HepG2 (cell line): Measurements from ENCODE around the gene CA14. TPM values are rescaled to one million over a fixed set of nuclear protein-coding genes. Genes with fewer than 3 reads are reported as not detected.

ENCODE experiments used
- AGO2 ChIP-seq: fragments of 200-400 bp; formaldehyde crosslinking; optimal IDR thresholded peaks from 2 replicates; pipeline ENCODE3; 2017; ENCODE audit warnings: mild to moderate bottlenecking, low read depth, low read length, moderate library complexity
- CREB1 ChIP-seq, 2 experiments: fragments of 450-650 bp in 1 of 2; IDR thresholded peaks; 2 replicates each; pipeline ENCODE4 v1.6.1; 2016 to 2017; ENCODE audit warnings: control low read depth in 1 of 2, mild to moderate bottlenecking in 1 of 2, missing compliant biosample characterization in 1 of 2, missing genetic modification characterization in 1 of 2
- KLF16 ChIP-seq, 2 experiments: sonication (generic) in 1 of 2; formaldehyde crosslinking in 1 of 2; IDR thresholded peaks; 2 replicates each; pipeline versions ENCODE4 v1.6.1 to v1.8.0; 2016 to 2023; ENCODE audit warnings: missing genetic modification reagents in 2 of 2, missing compliant biosample characterization in 1 of 2
- NFE2L2 ChIP-seq: fragments of 150-350 bp; IDR thresholded peaks from 2 replicates; pipeline ENCODE4 v1.6.1; 2014; ENCODE audit warnings: low read length
- NFIC ChIP-seq: IDR thresholded peaks from 2 replicates; pipeline ENCODE4 v1.6.1; 2012; ENCODE audit warnings: mild to moderate bottlenecking, low read length, inconsistent platforms
- PLRG1 ChIP-seq: fragments of 450-650 bp; conservative IDR thresholded peaks from 2 replicates; pipeline ENCODE4 v1.6.1; 2016
- PRPF4 ChIP-seq: fragments of 200-400 bp; formaldehyde crosslinking; IDR thresholded peaks from 2 replicates; pipeline ENCODE4 v1.6.1; 2016; ENCODE audit warnings: low read length, low read depth; ENCODE audit not compliant: poor library complexity, severe bottlenecking
- TGIF2 ChIP-seq: IDR thresholded peaks from 2 replicates; pipeline ENCODE4 v1.6.1; 2016; ENCODE audit warnings: control low read depth, missing compliant biosample characterization
- ZBTB38 ChIP-seq: sonication (generic); formaldehyde crosslinking; IDR thresholded peaks from 2 replicates; pipeline ENCODE4 v1.5.1; 2020; ENCODE audit warnings: mild to moderate bottlenecking, missing genetic modification reagents
- ZFX ChIP-seq: sonication (generic); formaldehyde crosslinking; IDR thresholded peaks from 2 replicates; pipeline ENCODE4 v1.4.0; 2020; ENCODE audit warnings: mild to moderate bottlenecking, low read depth, missing genetic modification reagents, moderate library complexity
- ZFY ChIP-seq: sonication (generic); formaldehyde crosslinking; IDR thresholded peaks from 2 replicates; pipeline ENCODE4 v1.4.0; 2020; ENCODE audit warnings: missing genetic modification reagents
- ZNF138 ChIP-seq: sonication (generic); formaldehyde crosslinking; IDR thresholded peaks from 2 replicates; pipeline ENCODE4 v1.5.0; 2020; ENCODE audit warnings: mild to moderate bottlenecking, low read depth, missing genetic modification reagents
- ZNF296 ChIP-seq: sonication (generic); formaldehyde crosslinking; conservative IDR thresholded peaks from 2 replicates; pipeline ENCODE4 v1.5.0; 2020; ENCODE audit warnings: mild to moderate bottlenecking, missing genetic modification reagents
- ZNF564 ChIP-seq: sonication (generic); formaldehyde crosslinking; IDR thresholded peaks from 2 replicates; pipeline ENCODE4 v1.8.1; 2023; ENCODE audit warnings: mild to moderate bottlenecking, missing genetic modification reagents
- ZNF776 ChIP-seq: sonication (generic); formaldehyde crosslinking; IDR thresholded peaks from 2 replicates; pipeline ENCODE4 v1.4.0; 2020; ENCODE audit warnings: mild to moderate bottlenecking, missing genetic modification reagents
- polyA plus RNA-seq, 8 experiments: library from polyadenylated mRNA; depleted of rRNA in 3 of 8; stranded (reverse) in 7 of 8; unstranded in 1 of 8; fragments of >200 nt; fragmentation: Illumina TruSeq in 4 of 8; extraction: Trizol in 4 of 8; gene quantifications; 2 replicates each; pipeline versions ENCODE4 v1.2.1 to v1.2.3, GENCODE V29; 2011 to 2016; ENCODE audit warnings: low read depth in 4 of 8, missing spikeins in 1 of 8, mixed read lengths in 1 of 8; ENCODE audit not compliant: insufficient read depth in 1 of 8
- total RNA-seq, 5 experiments: library from RNA; depleted of rRNA; stranded (reverse); fragments of >200 nt; fragmentation: Illumina TruSeq; extraction: Trizol; gene quantifications; 2 replicates each; pipeline ENCODE4 v1.2.3, GENCODE V29; 2016; ENCODE audit warnings: low read depth in 1 of 5
- TF ChIP-seq, protein P1 (sequence below): sonication (generic); formaldehyde crosslinking; IDR thresholded peaks from 2 replicates; pipeline ENCODE4 v1.5.0; 2020; ENCODE audit warnings: mild to moderate bottlenecking, missing genetic modification reagents
- TF ChIP-seq, protein P2 (sequence below): sonication (generic); formaldehyde crosslinking; conservative IDR thresholded peaks from 2 replicates; pipeline ENCODE4 v1.4.0; 2020; ENCODE audit warnings: missing genetic modification reagents
- TF ChIP-seq, protein P3 (sequence below): sonication (generic); formaldehyde crosslinking; IDR thresholded peaks from 2 replicates; pipeline ENCODE4 v1.8.1; 2023; ENCODE audit warnings: mild to moderate bottlenecking, inconsistent platforms, moderate library complexity, missing genetic modification reagents, borderline replicate concordance
- TF ChIP-seq, protein P4 (sequence below): sonication (generic); formaldehyde crosslinking; conservative IDR thresholded peaks from 2 replicates; pipeline ENCODE4 v1.4.0; 2020; ENCODE audit warnings: mild to moderate bottlenecking, missing genetic modification reagents, moderate library complexity

Gene CA14
- total and polyA plus RNA-seq, 2 of the 13 experiments (the other 11 are each of a cell fraction or from before 2014, with no cell fraction given) = 2.4 to 8.5 TPM

DNA sequence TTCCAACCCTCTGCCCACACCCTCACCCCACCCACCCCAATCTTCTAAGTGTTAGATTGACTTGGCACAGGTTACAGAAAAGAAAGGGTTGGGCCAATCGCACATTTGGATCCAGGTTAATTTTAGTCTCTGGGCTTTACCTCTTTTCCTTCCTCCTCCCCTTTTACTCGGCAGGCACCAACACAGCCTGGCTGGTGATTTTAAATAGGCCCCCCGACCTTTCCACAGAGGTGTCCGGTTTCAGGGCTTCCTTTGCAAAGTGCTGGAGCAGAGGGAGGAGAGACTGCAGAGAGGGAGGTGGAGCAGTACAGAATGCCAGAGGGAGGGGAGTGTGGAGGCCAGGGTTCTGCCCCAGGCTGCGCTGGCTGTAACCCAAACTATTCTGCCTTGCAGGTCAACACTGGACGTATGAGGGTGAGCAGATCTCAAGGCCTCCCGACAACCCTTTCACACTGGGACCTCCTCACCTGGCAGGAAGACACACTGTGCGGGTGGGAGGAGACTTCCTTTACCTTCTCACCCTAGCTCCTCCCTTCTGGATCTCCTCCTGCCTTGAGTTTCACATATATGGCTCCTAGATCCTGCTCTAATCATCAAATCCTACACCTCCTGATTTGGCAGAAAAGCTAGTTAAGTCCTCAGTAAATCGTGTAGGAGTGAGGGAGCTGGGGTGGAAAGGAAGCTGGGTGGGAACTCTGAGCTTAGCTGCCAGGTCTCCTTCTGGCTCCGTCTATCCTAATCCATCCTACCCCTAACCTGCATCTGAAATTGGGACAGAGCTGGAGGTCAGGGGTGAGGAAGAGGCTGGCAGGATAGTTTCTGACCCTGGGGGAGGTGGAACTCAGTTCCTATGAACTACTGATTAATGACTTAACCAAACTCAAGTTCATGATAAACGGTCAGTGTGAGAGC is 2.4 kb downstream of the CA14 start (continued):
- no peak for TF ChIP-seq ZNF564 (CRISPR knock-in tag)
- TF ChIP-seq NFE2L2 = no peak
- TF ChIP-seq CREB1 (IDR thresholded peaks at IDR 0.05) = no peak
- TF ChIP-seq CREB1 (CRISPR knock-in tag; IDR thresholded peaks at IDR 0.05) = no peak
- TF ChIP-seq, protein P1, sequence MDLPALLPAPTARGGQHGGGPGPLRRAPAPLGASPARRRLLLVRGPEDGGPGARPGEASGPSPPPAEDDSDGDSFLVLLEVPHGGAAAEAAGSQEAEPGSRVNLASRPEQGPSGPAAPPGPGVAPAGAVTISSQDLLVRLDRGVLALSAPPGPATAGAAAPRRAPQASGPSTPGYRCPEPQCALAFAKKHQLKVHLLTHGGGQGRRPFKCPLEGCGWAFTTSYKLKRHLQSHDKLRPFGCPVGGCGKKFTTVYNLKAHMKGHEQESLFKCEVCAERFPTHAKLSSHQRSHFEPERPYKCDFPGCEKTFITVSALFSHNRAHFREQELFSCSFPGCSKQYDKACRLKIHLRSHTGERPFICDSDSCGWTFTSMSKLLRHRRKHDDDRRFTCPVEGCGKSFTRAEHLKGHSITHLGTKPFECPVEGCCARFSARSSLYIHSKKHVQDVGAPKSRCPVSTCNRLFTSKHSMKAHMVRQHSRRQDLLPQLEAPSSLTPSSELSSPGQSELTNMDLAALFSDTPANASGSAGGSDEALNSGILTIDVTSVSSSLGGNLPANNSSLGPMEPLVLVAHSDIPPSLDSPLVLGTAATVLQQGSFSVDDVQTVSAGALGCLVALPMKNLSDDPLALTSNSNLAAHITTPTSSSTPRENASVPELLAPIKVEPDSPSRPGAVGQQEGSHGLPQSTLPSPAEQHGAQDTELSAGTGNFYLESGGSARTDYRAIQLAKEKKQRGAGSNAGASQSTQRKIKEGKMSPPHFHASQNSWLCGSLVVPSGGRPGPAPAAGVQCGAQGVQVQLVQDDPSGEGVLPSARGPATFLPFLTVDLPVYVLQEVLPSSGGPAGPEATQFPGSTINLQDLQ (CRISPR knock-in tag) = no peak
- TF ChIP-seq ZFX = peak; percentile 21; the same call in 1 of the 2 replicates
- TF ChIP-seq, protein P2, sequence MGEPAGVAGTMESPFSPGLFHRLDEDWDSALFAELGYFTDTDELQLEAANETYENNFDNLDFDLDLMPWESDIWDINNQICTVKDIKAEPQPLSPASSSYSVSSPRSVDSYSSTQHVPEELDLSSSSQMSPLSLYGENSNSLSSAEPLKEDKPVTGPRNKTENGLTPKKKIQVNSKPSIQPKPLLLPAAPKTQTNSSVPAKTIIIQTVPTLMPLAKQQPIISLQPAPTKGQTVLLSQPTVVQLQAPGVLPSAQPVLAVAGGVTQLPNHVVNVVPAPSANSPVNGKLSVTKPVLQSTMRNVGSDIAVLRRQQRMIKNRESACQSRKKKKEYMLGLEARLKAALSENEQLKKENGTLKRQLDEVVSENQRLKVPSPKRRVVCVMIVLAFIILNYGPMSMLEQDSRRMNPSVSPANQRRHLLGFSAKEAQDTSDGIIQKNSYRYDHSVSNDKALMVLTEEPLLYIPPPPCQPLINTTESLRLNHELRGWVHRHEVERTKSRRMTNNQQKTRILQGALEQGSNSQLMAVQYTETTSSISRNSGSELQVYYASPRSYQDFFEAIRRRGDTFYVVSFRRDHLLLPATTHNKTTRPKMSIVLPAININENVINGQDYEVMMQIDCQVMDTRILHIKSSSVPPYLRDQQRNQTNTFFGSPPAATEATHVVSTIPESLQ = no peak
- TF ChIP-seq ZNF296 (CRISPR knock-in tag) = no peak
- no peak for TF ChIP-seq ZBTB38 (CRISPR knock-in tag)
- no peak for TF ChIP-seq PLRG1
- TF ChIP-seq KLF16 (CRISPR knock-in tag; IDR thresholded peaks at IDR 0.05) = no peak
- TF ChIP-seq, protein P3, sequence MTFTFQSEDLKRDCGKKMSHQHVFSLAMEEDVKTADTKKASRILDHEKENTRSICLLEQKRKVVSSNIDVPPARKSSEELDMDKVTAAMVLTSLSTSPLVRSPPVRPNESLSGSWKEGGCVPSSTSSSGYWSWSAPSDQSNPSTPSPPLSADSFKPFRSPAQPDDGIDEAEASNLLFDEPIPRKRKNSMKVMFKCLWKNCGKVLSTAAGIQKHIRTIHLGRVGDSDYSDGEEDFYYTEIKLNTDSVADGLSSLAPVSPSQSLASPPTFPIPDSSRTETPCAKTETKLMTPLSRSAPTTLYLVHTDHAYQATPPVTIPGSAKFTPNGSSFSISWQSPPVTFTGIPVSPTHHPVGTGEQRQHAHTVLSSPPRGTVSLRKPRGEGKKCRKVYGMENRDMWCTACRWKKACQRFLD = no peak
- TF ChIP-seq ZNF776 (CRISPR knock-in tag) = no peak
- TF ChIP-seq TGIF2 = no peak
- TF ChIP-seq PRPF4 = no peak
- no peak for TF ChIP-seq ZFY (CRISPR knock-in tag)
- TF ChIP-seq NFIC = no peak
- TF ChIP-seq, protein P4, sequence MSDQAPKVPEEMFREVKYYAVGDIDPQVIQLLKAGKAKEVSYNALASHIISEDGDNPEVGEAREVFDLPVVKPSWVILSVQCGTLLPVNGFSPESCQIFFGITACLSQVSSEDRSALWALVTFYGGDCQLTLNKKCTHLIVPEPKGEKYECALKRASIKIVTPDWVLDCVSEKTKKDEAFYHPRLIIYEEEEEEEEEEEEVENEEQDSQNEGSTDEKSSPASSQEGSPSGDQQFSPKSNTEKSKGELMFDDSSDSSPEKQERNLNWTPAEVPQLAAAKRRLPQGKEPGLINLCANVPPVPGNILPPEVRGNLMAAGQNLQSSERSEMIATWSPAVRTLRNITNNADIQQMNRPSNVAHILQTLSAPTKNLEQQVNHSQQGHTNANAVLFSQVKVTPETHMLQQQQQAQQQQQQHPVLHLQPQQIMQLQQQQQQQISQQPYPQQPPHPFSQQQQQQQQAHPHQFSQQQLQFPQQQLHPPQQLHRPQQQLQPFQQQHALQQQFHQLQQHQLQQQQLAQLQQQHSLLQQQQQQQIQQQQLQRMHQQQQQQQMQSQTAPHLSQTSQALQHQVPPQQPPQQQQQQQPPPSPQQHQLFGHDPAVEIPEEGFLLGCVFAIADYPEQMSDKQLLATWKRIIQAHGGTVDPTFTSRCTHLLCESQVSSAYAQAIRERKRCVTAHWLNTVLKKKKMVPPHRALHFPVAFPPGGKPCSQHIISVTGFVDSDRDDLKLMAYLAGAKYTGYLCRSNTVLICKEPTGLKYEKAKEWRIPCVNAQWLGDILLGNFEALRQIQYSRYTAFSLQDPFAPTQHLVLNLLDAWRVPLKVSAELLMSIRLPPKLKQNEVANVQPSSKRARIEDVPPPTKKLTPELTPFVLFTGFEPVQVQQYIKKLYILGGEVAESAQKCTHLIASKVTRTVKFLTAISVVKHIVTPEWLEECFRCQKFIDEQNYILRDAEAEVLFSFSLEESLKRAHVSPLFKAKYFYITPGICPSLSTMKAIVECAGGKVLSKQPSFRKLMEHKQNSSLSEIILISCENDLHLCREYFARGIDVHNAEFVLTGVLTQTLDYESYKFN (CRISPR knock-in tag) = peak; percentile 59; the same call in 1 of the 2 replicates
- no peak for TF ChIP-seq ZNF138 (CRISPR knock-in tag)
- no peak for TF ChIP-seq AGO2
